Endothelial cell of umbilical vein (primary cell): Measurements from ENCODE around the gene TAF11L11.
"Not testable (repeated sequence)": the region's sequence is repeated elsewhere in the genome, so short reads cannot be mapped to it uniquely, and the experiment has no call there.

Experiments
- CTCF ChIP-seq, 2 donors: IDR thresholded peaks; 1 replicate in 1 of 2; 2 replicates in 1 of 2; pipeline ENCODE4 v1.5.1; 2011; ENCODE audit warnings: low read length in 2 of 2, mild to moderate bottlenecking in 2 of 2, moderate library complexity in 2 of 2, control low read depth in 1 of 2, inconsistent platforms in 1 of 2, low read depth in 1 of 2; ENCODE audit not compliant: insufficient read depth in 1 of 2; ENCODE audit errors: extremely low read depth in 1 of 2
- POLR2A ChIP-seq: IDR thresholded peaks from 2 replicates; pipeline ENCODE4 v1.6.1; 2012; ENCODE audit warnings: low read depth, mild to moderate bottlenecking, control low read depth, low read length

- not testable (repeated sequence) for TF ChIP-seq CTCF (IDR thresholded peaks at IDR 0.05; ENCODE audit: extremely low read depth in 1 of 2, insufficient read depth in 1 of 2, low read depth in 1 of 2, low read length in 2 of 2); POLR2A
Measured at GRCh38 chr5:17585658-17586057, 18.3 kb upstream of the TAF11L11 start, which contains the start of gene TAF11L7.
